Heart right ventricle (tissue), 16 donors: ENCODE results near the gene SPATA31C2. TPM values are rescaled to one million over a fixed set of nuclear protein-coding genes. Genes with fewer than 3 reads are reported as not detected.

Source experiments
- ATAC-seq, 8 donors: fragments of 200-7000 bp; cut with Tn5 transposase; one replicate each; pipeline ENCODE4 v1.9.1; 2020; ENCODE audit warnings: mild to moderate bottlenecking in 8 of 8, moderate library complexity in 8 of 8, moderate number of reproducible peaks in 1 of 8
- DNase-seq, 2 donors: peaks; one replicate each; pipeline ENCODE4 v3.0.0-alpha.2; 2020
- H3K27ac ChIP-seq, 10 donors: fragments of 200-600 bp; sonication (generic) in 2 of 10; one replicate each; pipeline versions ENCODE4 v1.5.0 to v1.8.0; 2020 to 2022; ENCODE audit warnings: mild to moderate bottlenecking in 3 of 10
- H3K27me3 ChIP-seq, 7 donors: fragments of 200-600 bp; one replicate each; pipeline ENCODE4 v1.8.0; 2021 to 2022; ENCODE audit warnings: mild to moderate bottlenecking in 2 of 7
- H3K36me3 ChIP-seq, 9 donors: fragments of 200-600 bp; sonication (generic) in 1 of 9; one replicate each; pipeline versions ENCODE4 v1.5.0 to v1.8.0; 2020 to 2022; ENCODE audit warnings: mild to moderate bottlenecking in 2 of 9
- H3K4me1 ChIP-seq, 9 donors: fragments of 200-600 bp; sonication (generic) in 1 of 9; one replicate each; pipeline versions ENCODE4 v1.5.0 to v1.8.0; 2020 to 2022; ENCODE audit warnings: mild to moderate bottlenecking in 4 of 9
- H3K4me3 ChIP-seq, 10 donors: fragments of 200-600 bp; sonication (generic) in 2 of 10; one replicate each; pipeline versions ENCODE4 v1.5.0 to v1.8.0; 2020 to 2022; ENCODE audit warnings: mild to moderate bottlenecking in 7 of 10, moderate library complexity in 2 of 10
- H3K9me3 ChIP-seq, 11 donors: fragments of 200-600 bp in 10 of 11; sonication (generic) in 2 of 11; one replicate each; pipeline versions ENCODE4 v1.5.0 to v1.8.0; 2013 to 2022; ENCODE audit warnings: mild to moderate bottlenecking in 2 of 11, control low read depth in 1 of 11, moderate library complexity in 1 of 11
- WGBS, 2 donors: extraction: QIAGEN DNeasy Blood & Tissue Kit; methylation state at CpG; one replicate each; pipeline ENCODE4 v1.1.7; 2013; ENCODE audit warnings: inconsistent platforms in 1 of 2; 5-methylcytosine and 5-hydroxymethylcytosine counted together
- intact Hi-C, 10 donors: fragments of 100-400 bp; cut with DNase I; formaldehyde crosslinking; loops; one replicate each; pipeline versions ENCODE4 v1.11.1 to v1.14.2; 2022
- polyA plus RNA-seq, 2 donors: library from polyadenylated mRNA; stranded (reverse); fragments of 200-250 nt; gene quantifications; one replicate each; pipeline ENCODE4 v1.2.3, GENCODE V29; 2013
- total RNA-seq, 10 donors: library from RNA; stranded (reverse); fragmentation: NEBNext Ultra II Directional in 3 of 10; extraction: Animal tissue kit (Norgen Biotek cat#: 25700) in 3 of 10; gene quantifications; one replicate each; pipeline versions ENCODE4 v1.2.1 to v1.2.4, GENCODE V29; 2021 to 2023
- TF ChIP-seq, protein P1 (sequence below), 9 donors: fragments of 200-600 bp; sonication (generic) in 2 of 9; IDR thresholded peaks; one replicate each; pipeline versions ENCODE4 v1.5.0 to v1.8.0; 2021 to 2022; ENCODE audit warnings: antibody characterized with exemption in 9 of 9, mild to moderate bottlenecking in 5 of 9, moderate library complexity in 1 of 9
- donor health status: Arrhythmogenic right ventricular cardiomyopathy.
- donor health status: ischemic (EF 13 %, LVEDD 7.1; RV severe dilation, severe dysfunction).
- donor health status: healthy with polysubstance abuse.
- donor health status: DM: no; HTN: yes; CAD: no.
- donor health status: DM: no; HTN: no; CAD: no.
- donor health status: ischemic (EF 25% LVEDD 6.9; RV normal size, moderate dysfunction).
- donor health status: ischemic (EF 25% LVEDD 5.7; RV mildly dilated, moderate dysfunction).
- donor health status: healthy.
- donor health status: DM: yes; HTN: yes; CAD: no.
- donor health status: Ischemic cardiomyopathy.
- donor health status: ischemic (EF 35%, LVEDD 5.7; RV mildly dilated, moderate dysfunction).
- donor health status: nonischemic (EF 11% LVEDD 7.7; RV severe dilation, severe dysfunction).
- donor health status: DM: yes; HTN: yes; CAD: no.
- donor health status: PGD.
- donor health status: ischemic (EF 29% LVEDD 5.4; RV normal size, mild dysfunction).
- donor health status: nonischemic (EF 23%, LVEDD 6.1; RV moderate dilation, normal function).

The SPATA31C2 gene
- total and polyA plus RNA-seq, 12 donors: not detected

DNA sequence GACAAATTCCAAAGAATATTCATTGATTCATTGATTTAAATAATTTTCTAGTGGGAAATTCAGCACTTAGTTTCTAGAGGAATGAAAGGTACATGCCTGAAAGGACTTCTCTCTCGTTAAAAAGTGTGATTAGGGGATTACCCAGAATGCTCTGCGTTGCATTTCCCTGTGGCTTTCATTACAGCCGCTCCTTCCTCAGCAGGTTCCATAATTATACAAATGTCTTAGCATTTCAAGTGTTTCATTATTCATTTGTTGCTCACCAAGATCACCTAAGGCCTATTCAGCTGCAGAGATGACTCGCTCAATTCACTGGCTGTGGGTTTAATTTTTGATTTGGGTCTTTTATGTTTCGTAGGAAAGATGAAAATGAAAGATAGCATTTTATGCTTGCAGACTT is 52.8 kb downstream of the SPATA31C2 start:
- Histone ChIP-seq H3K27ac (no peak overlapping the region), H3K36me3 (no peaks in the 10 kb centered on the region), H3K9me3 (peaks cover 0 to 5% (median 0%) of the 10 kb centered on the region in 11 donors), H3K27me3 (peaks cover 0 to 4% (median 0%) of the 10 kb centered on the region in 7 donors), H3K4me3 (no peak overlapping the region), H3K4me1 (peaks cover 0 to 12% (median 0%) of the 10 kb centered on the region in 9 donors)
- ATAC-seq: no peak
- TF ChIP-seq, protein P1, sequence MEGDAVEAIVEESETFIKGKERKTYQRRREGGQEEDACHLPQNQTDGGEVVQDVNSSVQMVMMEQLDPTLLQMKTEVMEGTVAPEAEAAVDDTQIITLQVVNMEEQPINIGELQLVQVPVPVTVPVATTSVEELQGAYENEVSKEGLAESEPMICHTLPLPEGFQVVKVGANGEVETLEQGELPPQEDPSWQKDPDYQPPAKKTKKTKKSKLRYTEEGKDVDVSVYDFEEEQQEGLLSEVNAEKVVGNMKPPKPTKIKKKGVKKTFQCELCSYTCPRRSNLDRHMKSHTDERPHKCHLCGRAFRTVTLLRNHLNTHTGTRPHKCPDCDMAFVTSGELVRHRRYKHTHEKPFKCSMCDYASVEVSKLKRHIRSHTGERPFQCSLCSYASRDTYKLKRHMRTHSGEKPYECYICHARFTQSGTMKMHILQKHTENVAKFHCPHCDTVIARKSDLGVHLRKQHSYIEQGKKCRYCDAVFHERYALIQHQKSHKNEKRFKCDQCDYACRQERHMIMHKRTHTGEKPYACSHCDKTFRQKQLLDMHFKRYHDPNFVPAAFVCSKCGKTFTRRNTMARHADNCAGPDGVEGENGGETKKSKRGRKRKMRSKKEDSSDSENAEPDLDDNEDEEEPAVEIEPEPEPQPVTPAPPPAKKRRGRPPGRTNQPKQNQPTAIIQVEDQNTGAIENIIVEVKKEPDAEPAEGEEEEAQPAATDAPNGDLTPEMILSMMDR (IDR thresholded peaks at IDR 0.05): no peak
- no peak for DNase-seq
- 89 to 99% methylated on average over 5 of the region's 5 CpGs for WGBS, 2 donors
- intact Hi-C loops: no loop called here

DNA sequence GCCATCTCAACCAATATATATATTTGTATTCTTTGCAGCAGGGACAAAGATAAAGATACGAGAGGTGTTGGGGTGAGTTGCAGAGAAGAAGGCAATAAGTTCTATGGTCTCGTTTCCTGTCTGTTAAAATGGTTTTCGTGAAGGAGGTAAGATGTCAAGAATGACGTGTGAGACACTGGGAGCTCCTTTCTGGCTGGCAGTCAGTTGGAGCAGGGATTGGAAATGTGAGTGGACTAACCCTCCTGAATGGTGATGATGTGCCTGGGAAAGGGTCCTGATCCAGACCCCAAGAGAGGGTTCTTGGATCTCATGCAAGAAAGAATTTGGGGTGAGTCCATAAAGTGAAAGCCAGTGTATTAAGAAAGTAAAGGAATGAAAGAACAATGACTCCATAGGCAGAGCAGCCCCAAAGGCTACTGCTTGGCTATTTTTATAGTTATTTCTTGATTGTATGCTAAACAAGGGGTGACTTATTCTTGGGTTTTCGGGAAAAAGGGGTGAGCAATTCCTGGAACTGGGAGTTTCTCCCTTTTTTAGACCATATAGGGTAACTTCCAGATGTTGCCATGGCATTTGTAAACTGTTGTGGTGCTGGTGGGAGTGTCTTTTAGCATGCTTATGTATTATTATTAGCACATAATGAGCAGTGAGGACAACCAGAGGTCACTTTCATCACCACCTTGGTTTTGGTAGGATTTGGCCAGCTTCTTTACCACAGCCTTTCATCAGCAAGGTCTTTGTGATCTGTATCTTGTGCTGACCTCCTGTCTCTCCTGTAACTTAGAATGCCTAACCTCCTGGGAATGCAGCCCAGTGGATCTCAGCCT is 53.7 kb downstream of the SPATA31C2 start:
- Histone ChIP-seq H3K9me3 (peaks cover 0 to 5% (median 0%) of the 10 kb centered on the region in 11 donors), H3K4me3 (no peak overlapping the region), H3K27me3 (peaks cover 0 to 4% (median 0%) of the 10 kb centered on the region in 7 donors), H3K4me1 (peaks cover 0 to 3% (median 0%) of the 10 kb centered on the region in 9 donors), H3K27ac (no peak overlapping the region), H3K36me3 (no peaks in the 10 kb centered on the region)
- 75 to 80% methylated on average over 5 of the region's 5 CpGs for WGBS, 2 donors
- no peak for ATAC-seq
- TF ChIP-seq, protein P1 (IDR thresholded peaks at IDR 0.05): no peak
- intact Hi-C loops: no loop called here
- no peak for DNase-seq

Other genes starting within 250 kb of the SPATA31C2 start
- not detected for gene SPATA31C1, start 220.5 kb downstream of the SPATA31C2 start, total RNA-seq
- not detected for gene SPATA31C1, start 220.5 kb downstream of the SPATA31C2 start, polyA plus RNA-seq
- gene CDK20, start 163.9 kb downstream of the SPATA31C2 start, total RNA-seq: 1 to 10 TPM in 9 of 10 donors, under 1 TPM in 1; 1.00 to 6.4 (median 2.3) TPM
- gene CDK20, start 163.9 kb downstream of the SPATA31C2 start, polyA plus RNA-seq: 1 to 10 TPM; 3.1 TPM
- gene SPIN1, start 250.0 kb upstream of the SPATA31C2 start, total RNA-seq: 10 to 100 TPM; 40.6 to 65.0 (median 51.7) TPM
- 10 to 100 TPM; 14.9 to 29.4 TPM for gene SPIN1, start 250.0 kb upstream of the SPATA31C2 start, polyA plus RNA-seq